Liver (tissue), 9 donors: ENCODE measurements around the gene HHAT. TPM values are rescaled to one million over a fixed set of nuclear protein-coding genes. Genes with fewer than 3 reads are reported as not detected.

ENCODE experiments used
- DNase-seq: peaks from one replicate; pipeline ENCODE4 v3.0.0-alpha.2; 2017; ENCODE audit warnings: low spot score
- H3K27ac ChIP-seq, 2 donors: one replicate each; pipeline ENCODE4 v1.7.0; 2013; ENCODE audit warnings: inconsistent platforms in 2 of 2, low read length in 2 of 2, control low read depth in 1 of 2, low read depth in 1 of 2, mild to moderate bottlenecking in 1 of 2
- H3K27me3 ChIP-seq, 4 donors: one replicate each; pipeline versions ENCODE4 v1.6.1 to v1.7.0; 2013; ENCODE audit warnings: low read length in 3 of 4, inconsistent platforms in 1 of 4, mild to moderate bottlenecking in 1 of 4, moderate library complexity in 1 of 4; ENCODE audit not compliant: control insufficient read depth in 4 of 4, insufficient read depth in 4 of 4
- H3K36me3 ChIP-seq, 4 donors: one replicate each; pipeline versions ENCODE4 v1.6.1 to v1.7.0; 2013; ENCODE audit warnings: low read length in 3 of 4, mild to moderate bottlenecking in 3 of 4, low read depth in 1 of 4, moderate library complexity in 1 of 4; ENCODE audit not compliant: control insufficient read depth in 4 of 4, insufficient read depth in 3 of 4
- H3K4me1 ChIP-seq, 4 donors: one replicate each; pipeline versions ENCODE4 v1.6.1 to v1.7.0; 2013; ENCODE audit warnings: low read length in 3 of 4, mild to moderate bottlenecking in 3 of 4, moderate library complexity in 1 of 4; ENCODE audit not compliant: control insufficient read depth in 4 of 4, insufficient read depth in 4 of 4
- H3K4me3 ChIP-seq, 3 donors: one replicate each; pipeline versions ENCODE4 v1.6.1 to v1.7.0; 2013; ENCODE audit warnings: low read length in 3 of 3, control low read depth in 1 of 3, low read depth in 1 of 3, mild to moderate bottlenecking in 1 of 3
- H3K9ac ChIP-seq, 2 donors: one replicate each; pipeline ENCODE4 v1.7.0; 2013; ENCODE audit warnings: low read length in 2 of 2, mild to moderate bottlenecking in 2 of 2, moderate library complexity in 2 of 2, control low read depth in 1 of 2, low read depth in 1 of 2
- H3K9me3 ChIP-seq, 4 donors: one replicate each; pipeline versions ENCODE4 v1.6.1 to v1.7.0; 2013; ENCODE audit warnings: low read length in 3 of 4; ENCODE audit not compliant: control insufficient read depth in 4 of 4
- EGR1 ChIP-seq, 2 donors: IDR thresholded peaks; 2 replicates each; pipeline ENCODE4 v1.6.1; 2016 to 2018; ENCODE audit warnings: antibody characterized with exemption in 2 of 2, low read depth in 2 of 2
- FOXA1 ChIP-seq: IDR thresholded peaks from 2 replicates; pipeline ENCODE4 v1.6.1; 2016; ENCODE audit warnings: antibody characterized with exemption
- FOXA2 ChIP-seq: IDR thresholded peaks from 2 replicates; pipeline ENCODE4 v1.6.1; 2016; ENCODE audit warnings: antibody characterized with exemption
- GABPA ChIP-seq, 2 donors: IDR thresholded peaks in 1 of 2; conservative IDR thresholded peaks in 1 of 2; 2 replicates each; pipeline ENCODE4 v1.6.1; 2016; ENCODE audit warnings: antibody characterized with exemption in 2 of 2, mild to moderate bottlenecking in 1 of 2, moderate library complexity in 1 of 2
- HNF4A ChIP-seq, 2 donors: conservative IDR thresholded peaks; 2 replicates each; pipeline ENCODE4 v1.6.1; 2016; ENCODE audit warnings: antibody characterized with exemption in 2 of 2, mild to moderate bottlenecking in 2 of 2
- HNF4G ChIP-seq: IDR thresholded peaks from 2 replicates; pipeline ENCODE4 v1.6.1; 2016; ENCODE audit warnings: antibody characterized with exemption
- JUND ChIP-seq, 2 donors: IDR thresholded peaks; 2 replicates each; pipeline ENCODE4 v1.6.1; 2016; ENCODE audit warnings: antibody characterized with exemption in 2 of 2
- NR2F2 ChIP-seq: IDR thresholded peaks from 2 replicates; pipeline ENCODE4 v1.6.1; 2016; ENCODE audit warnings: antibody characterized with exemption
- RAD21 ChIP-seq, 2 donors: IDR thresholded peaks; 2 replicates each; pipeline ENCODE4 v1.6.1; 2016; ENCODE audit warnings: antibody characterized with exemption in 2 of 2, mild to moderate bottlenecking in 2 of 2
- RXRA ChIP-seq, 2 donors: IDR thresholded peaks; 2 replicates each; pipeline ENCODE4 v1.6.1; 2017 to 2018; ENCODE audit warnings: antibody characterized with exemption in 2 of 2, mild to moderate bottlenecking in 1 of 2
- SP1 ChIP-seq: IDR thresholded peaks from 2 replicates; pipeline ENCODE4 v1.6.1; 2018; ENCODE audit warnings: antibody characterized with exemption, mild to moderate bottlenecking
- TAF1 ChIP-seq: conservative IDR thresholded peaks from 2 replicates; pipeline ENCODE4 v1.6.1; 2016; ENCODE audit warnings: antibody characterized with exemption, mild to moderate bottlenecking
- YY1 ChIP-seq: IDR thresholded peaks from 2 replicates; pipeline ENCODE4 v1.6.1; 2016; ENCODE audit warnings: antibody characterized with exemption, mild to moderate bottlenecking
- WGBS: extraction: QIAGEN DNeasy Blood & Tissue Kit; methylation state at CpG from one replicate; pipeline ENCODE4 v1.1.7; 2013; 5-methylcytosine and 5-hydroxymethylcytosine counted together
- polyA plus RNA-seq, 2 donors: library from polyadenylated mRNA; stranded (reverse) in 1 of 2; unstranded in 1 of 2; fragments of 200-250 nt in 1 of 2; fragments of >200 nt in 1 of 2; fragmentation: Nextera tagmentation in 1 of 2; extraction: Ambion mirVana in 1 of 2; gene quantifications; one replicate each; pipeline versions ENCODE4 v1.2.1 to v1.2.3, GENCODE V29; 2013 to 2015
- total RNA-seq, 2 donors: library from RNA; depleted of rRNA; stranded (reverse); fragments of >200 nt; gene quantifications; one replicate each; pipeline ENCODE4 v1.2.3, GENCODE V29; 2014
- TF ChIP-seq, protein P1 (sequence below): IDR thresholded peaks from 2 replicates; pipeline ENCODE4 v1.6.1; 2016; ENCODE audit warnings: antibody characterized with exemption, mild to moderate bottlenecking
- TF ChIP-seq, protein P2 (sequence below): fragments of 150-350 bp; IDR thresholded peaks from 2 replicates; pipeline ENCODE4 v1.5.1; 2017; ENCODE audit warnings: improper control_type of control experiment, low read depth, low read length; ENCODE audit not compliant: missing input control
- TF ChIP-seq, protein P3 (sequence below): IDR thresholded peaks from 2 replicates; pipeline ENCODE4 v1.6.1; 2016; ENCODE audit warnings: antibody characterized with exemption
- donor health status: healthy.
- donor health status: healthy.
- donor health status: healthy.
- donor health status: healthy.
- donor health status: healthy.

The HHAT gene
- total and polyA plus RNA-seq, 4 donors = 1.3 to 2.2 (median 1.6) TPM

DNA sequence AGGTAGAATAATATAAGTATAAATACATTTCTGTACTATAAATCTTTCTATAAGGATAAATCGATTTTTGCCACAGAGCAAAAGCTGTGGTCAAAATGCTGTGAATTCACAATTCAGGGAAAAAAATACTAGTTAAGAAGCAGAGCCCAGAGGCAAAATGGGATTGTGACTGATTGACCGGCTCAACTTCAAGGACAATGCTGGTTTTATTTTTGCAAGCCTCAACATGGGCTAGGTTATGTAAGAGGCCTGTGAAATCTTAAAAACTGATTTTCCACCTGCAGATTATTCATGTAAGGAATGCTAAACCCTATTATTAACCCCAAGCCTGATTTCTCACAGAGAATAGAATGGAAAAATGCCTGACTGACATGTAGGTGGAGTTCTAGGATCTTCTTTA, 155.1 kb downstream of the HHAT start (continued):
- TF ChIP-seq GABPA (IDR thresholded peaks at IDR 0.05 in 1 of 2, conservative IDR thresholded peaks at IDR 0.05 in 1 of 2) (no peak), HNF4G (no peak), RAD21 (IDR thresholded peaks at IDR 0.05) (no peak)

DNA sequence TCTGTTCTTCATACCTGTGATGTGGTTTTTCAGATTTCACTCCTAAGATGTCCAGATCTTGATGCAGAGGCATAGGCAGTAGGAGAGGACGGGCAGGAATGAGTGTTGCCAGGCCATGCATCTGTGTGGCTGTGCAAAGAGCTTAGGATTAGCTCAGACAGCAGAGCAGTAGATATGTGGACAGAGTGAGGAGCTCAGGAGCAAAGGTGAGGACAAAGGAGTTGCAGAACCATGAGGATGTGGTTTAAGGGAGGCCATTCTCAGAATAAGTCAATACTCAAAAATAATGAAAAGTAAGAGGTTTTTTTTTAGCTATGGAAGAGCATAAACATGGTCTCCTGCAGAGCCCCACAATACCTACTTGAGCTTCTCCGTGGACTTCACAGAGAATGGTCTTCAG, 158.3 kb downstream of the HHAT start:
- Histone ChIP-seq H3K27ac (no peak overlapping the region), H3K4me3 (no peak overlapping the region), H3K27me3 (no peaks in the 10 kb centered on the region), H3K4me1 (no peaks in the 10 kb centered on the region), H3K9me3 (no peaks in the 10 kb centered on the region), H3K36me3 (no peaks in the 10 kb centered on the region), H3K9ac (no peak overlapping the region)
- TF ChIP-seq NR2F2 = no peak
- WGBS = 90% methylated on average over 2 of the region's 2 CpGs
- no peak for DNase-seq

DNA sequence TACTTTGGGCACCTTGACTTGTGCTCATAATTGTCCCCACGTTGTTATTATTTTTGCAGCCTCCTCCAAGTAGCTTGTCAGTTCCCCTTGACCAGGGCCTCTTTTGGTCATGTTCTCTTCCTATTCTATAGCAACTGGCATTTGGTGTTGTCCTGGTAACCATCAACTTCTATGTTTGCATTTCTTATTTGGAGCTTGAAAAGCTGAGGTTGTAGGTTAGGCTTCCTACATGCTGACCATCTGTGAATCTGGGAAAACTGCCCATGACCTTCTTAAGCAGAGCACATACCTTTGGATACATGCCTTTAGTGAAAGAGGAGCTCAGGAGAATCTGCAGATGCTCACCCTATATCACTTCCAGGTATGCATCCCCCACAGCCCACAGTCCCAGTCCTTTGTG, 160.8 kb downstream of the HHAT start:
- Histone ChIP-seq H3K4me3 (no peak overlapping the region), H3K4me1 (no peaks in the 10 kb centered on the region), H3K9ac (no peak overlapping the region), H3K27ac (no peak overlapping the region), H3K27me3 (no peaks in the 10 kb centered on the region), H3K36me3 (no peaks in the 10 kb centered on the region), H3K9me3 (no peaks in the 10 kb centered on the region)
- 82% methylated on average over 1 of the region's 1 CpG for WGBS
- DNase-seq = no peak
- TF ChIP-seq HNF4G (no peak), RXRA (IDR thresholded peaks at IDR 0.05) (no peak), GABPA (IDR thresholded peaks at IDR 0.05 in 1 of 2, conservative IDR thresholded peaks at IDR 0.05 in 1 of 2) (no peak), FOXA2 (no peak), RAD21 (IDR thresholded peaks at IDR 0.05) (no peak), YY1 (no peak), FOXA1 (no peak), SP1 (no peak), TAF1 (no peak), JUND (IDR thresholded peaks at IDR 0.05) (no peak), HNF4A (conservative IDR thresholded peaks at IDR 0.05) (no peak), EGR1 (IDR thresholded peaks at IDR 0.05; ENCODE audit: low read depth in 2 of 2) (no peak)
- TF ChIP-seq, protein P1, sequence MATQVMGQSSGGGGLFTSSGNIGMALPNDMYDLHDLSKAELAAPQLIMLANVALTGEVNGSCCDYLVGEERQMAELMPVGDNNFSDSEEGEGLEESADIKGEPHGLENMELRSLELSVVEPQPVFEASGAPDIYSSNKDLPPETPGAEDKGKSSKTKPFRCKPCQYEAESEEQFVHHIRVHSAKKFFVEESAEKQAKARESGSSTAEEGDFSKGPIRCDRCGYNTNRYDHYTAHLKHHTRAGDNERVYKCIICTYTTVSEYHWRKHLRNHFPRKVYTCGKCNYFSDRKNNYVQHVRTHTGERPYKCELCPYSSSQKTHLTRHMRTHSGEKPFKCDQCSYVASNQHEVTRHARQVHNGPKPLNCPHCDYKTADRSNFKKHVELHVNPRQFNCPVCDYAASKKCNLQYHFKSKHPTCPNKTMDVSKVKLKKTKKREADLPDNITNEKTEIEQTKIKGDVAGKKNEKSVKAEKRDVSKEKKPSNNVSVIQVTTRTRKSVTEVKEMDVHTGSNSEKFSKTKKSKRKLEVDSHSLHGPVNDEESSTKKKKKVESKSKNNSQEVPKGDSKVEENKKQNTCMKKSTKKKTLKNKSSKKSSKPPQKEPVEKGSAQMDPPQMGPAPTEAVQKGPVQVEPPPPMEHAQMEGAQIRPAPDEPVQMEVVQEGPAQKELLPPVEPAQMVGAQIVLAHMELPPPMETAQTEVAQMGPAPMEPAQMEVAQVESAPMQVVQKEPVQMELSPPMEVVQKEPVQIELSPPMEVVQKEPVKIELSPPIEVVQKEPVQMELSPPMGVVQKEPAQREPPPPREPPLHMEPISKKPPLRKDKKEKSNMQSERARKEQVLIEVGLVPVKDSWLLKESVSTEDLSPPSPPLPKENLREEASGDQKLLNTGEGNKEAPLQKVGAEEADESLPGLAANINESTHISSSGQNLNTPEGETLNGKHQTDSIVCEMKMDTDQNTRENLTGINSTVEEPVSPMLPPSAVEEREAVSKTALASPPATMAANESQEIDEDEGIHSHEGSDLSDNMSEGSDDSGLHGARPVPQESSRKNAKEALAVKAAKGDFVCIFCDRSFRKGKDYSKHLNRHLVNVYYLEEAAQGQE = no peak
- TF ChIP-seq, protein P2, sequence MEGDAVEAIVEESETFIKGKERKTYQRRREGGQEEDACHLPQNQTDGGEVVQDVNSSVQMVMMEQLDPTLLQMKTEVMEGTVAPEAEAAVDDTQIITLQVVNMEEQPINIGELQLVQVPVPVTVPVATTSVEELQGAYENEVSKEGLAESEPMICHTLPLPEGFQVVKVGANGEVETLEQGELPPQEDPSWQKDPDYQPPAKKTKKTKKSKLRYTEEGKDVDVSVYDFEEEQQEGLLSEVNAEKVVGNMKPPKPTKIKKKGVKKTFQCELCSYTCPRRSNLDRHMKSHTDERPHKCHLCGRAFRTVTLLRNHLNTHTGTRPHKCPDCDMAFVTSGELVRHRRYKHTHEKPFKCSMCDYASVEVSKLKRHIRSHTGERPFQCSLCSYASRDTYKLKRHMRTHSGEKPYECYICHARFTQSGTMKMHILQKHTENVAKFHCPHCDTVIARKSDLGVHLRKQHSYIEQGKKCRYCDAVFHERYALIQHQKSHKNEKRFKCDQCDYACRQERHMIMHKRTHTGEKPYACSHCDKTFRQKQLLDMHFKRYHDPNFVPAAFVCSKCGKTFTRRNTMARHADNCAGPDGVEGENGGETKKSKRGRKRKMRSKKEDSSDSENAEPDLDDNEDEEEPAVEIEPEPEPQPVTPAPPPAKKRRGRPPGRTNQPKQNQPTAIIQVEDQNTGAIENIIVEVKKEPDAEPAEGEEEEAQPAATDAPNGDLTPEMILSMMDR = no peak
- TF ChIP-seq, protein P3, sequence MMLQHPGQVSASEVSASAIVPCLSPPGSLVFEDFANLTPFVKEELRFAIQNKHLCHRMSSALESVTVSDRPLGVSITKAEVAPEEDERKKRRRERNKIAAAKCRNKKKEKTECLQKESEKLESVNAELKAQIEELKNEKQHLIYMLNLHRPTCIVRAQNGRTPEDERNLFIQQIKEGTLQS = no peak
